Measurements from ENCODE around the gene ADCY1. TPM values are rescaled to one million over a fixed set of nuclear protein-coding genes. Genes with fewer than 3 reads are reported as not detected.

The ADCY1 gene
- total RNA-seq, 4 donors from 2014 or later: 0.49 to 1.2 (median 0.72) TPM

- Histone ChIP-seq H3K36me3 (no peaks in the 10 kb centered on the region), H3K27me3 (no peaks in the 10 kb centered on the region), H3K4me1 (peaks cover 0 to 14% (median 0%) of the 10 kb centered on the region in 3 donors), H3K27ac (no peak overlapping the region), H3K9me3 (no peaks in the 10 kb centered on the region), H3K4me3 (no peak overlapping the region)
- TF ChIP-seq CTCF (IDR thresholded peaks at IDR 0.05): no peak
- TF ChIP-seq POLR2AphosphoS5 (IDR thresholded peaks at IDR 0.05): no peak
- TF ChIP-seq POLR2A (IDR thresholded peaks at IDR 0.05): no peak
- TF ChIP-seq EP300 (IDR thresholded peaks at IDR 0.05): no peak
- no peak for ATAC-seq
- 93% methylated on average over 3 of the region's 4 CpGs; no CpG with 5 or more reads in 1 of the 2 donors for WGBS, 2 donors (ENCODE audit: low coverage in 1 of 2)
These were observed 122.3 kb downstream of the ADCY1 start for GRCh38 chr7:45696476-45696875.

GRCh38 chr7:45697576-45698136, 123.5 kb downstream of the ADCY1 start:
- no peak for ATAC-seq

GRCh38 chr7:45698303-45699014, 124.3 kb downstream of the ADCY1 start:
- no peak for ATAC-seq
- no peak overlapping the region for H3K4me3 ChIP-seq
- no peaks in the 10 kb centered on the region for H3K36me3 ChIP-seq
- no peak overlapping the region for H3K27ac ChIP-seq
- no peaks in the 10 kb centered on the region for H3K9me3 ChIP-seq
- WGBS, 2 donors (ENCODE audit: low coverage in 1 of 2): 80 to 91% methylated on average over 4 to 6 of the region's 6 CpGs
- no peak for TF ChIP-seq CTCF (IDR thresholded peaks at IDR 0.05)
- TF ChIP-seq EP300 (IDR thresholded peaks at IDR 0.05): no peak
- H3K27me3 ChIP-seq: no peaks in the 10 kb centered on the region
- peaks cover 0 to 14% (median 0%) of the 10 kb centered on the region in 3 donors for H3K4me1 ChIP-seq

More at GRCh38 chr7:45697576-45698136, 123.5 kb downstream of the ADCY1 start:
- Histone ChIP-seq H3K9me3 (no peaks in the 10 kb centered on the region), H3K27ac (no peak overlapping the region), H3K27me3 (no peaks in the 10 kb centered on the region), H3K36me3 (no peaks in the 10 kb centered on the region), H3K4me1 (peaks cover 0 to 14% (median 0%) of the 10 kb centered on the region in 3 donors), H3K4me3 (no peak overlapping the region)
- 78% methylated on average over 5 of the region's 5 CpGs; no CpG with 5 or more reads in 1 of the 2 donors for WGBS, 2 donors (ENCODE audit: low coverage in 1 of 2)
- TF ChIP-seq CTCF (IDR thresholded peaks at IDR 0.05) (no peak), EP300 (IDR thresholded peaks at IDR 0.05) (no peak), POLR2AphosphoS5 (IDR thresholded peaks at IDR 0.05) (no peak), POLR2A (IDR thresholded peaks at IDR 0.05) (no peak)

GRCh38 chr7:45699015-45699309, 124.8 kb downstream of the ADCY1 start:
- no peak for TF ChIP-seq POLR2AphosphoS5 (IDR thresholded peaks at IDR 0.05)
- TF ChIP-seq POLR2A (IDR thresholded peaks at IDR 0.05): no peak
- no peak for TF ChIP-seq CTCF (IDR thresholded peaks at IDR 0.05)
- no peak for TF ChIP-seq EP300 (IDR thresholded peaks at IDR 0.05)
- Histone ChIP-seq H3K27ac (no peak overlapping the region), H3K27me3 (no peaks in the 10 kb centered on the region), H3K9me3 (no peaks in the 10 kb centered on the region), H3K36me3 (no peaks in the 10 kb centered on the region), H3K4me1 (peaks cover 0 to 14% (median 0%) of the 10 kb centered on the region in 3 donors), H3K4me3 (no peak overlapping the region)
- no peak for ATAC-seq
